CD14-positive monocyte (primary cell): ENCODE data around the gene CHERP. TPM values are rescaled to one million over a fixed set of nuclear protein-coding genes. Genes with fewer than 3 reads are reported as not detected.

Experiments
- DNase-seq, 3 donors: peaks; one replicate each; pipeline ENCODE4 v3.0.0-alpha.2; 2011 to 2022
- H2AFZ ChIP-seq: 2 replicates; pipeline ENCODE4 v1.6.0; 2012; ENCODE audit warnings: mild to moderate bottlenecking, low read depth, low read length, inconsistent platforms; ENCODE audit not compliant: insufficient read depth, poor library complexity, severe bottlenecking
- H3K27ac ChIP-seq, 2 donors: 1 replicate in 1 of 2; 2 replicates in 1 of 2; pipeline ENCODE4 v1.5.1; 2012 to 2013; ENCODE audit warnings: low read length in 2 of 2, control low read depth in 1 of 2, inconsistent platforms in 1 of 2, low read depth in 1 of 2, mild to moderate bottlenecking in 1 of 2
- H3K27me3 ChIP-seq, 2 donors: one replicate each; pipeline versions ENCODE4 v1.6.0 to v1.6.1; 2011 to 2013; ENCODE audit warnings: low read length in 2 of 2; ENCODE audit not compliant: control insufficient read depth in 2 of 2, insufficient read depth in 2 of 2
- H3K36me3 ChIP-seq, 2 donors: replicated peaks in 1 of 2; 1 replicate in 1 of 2; 2 replicates in 1 of 2; pipeline versions ENCODE4 v1.5.1 to v1.6.1; 2012 to 2013; ENCODE audit warnings: low read length in 2 of 2, control low read depth in 1 of 2, inconsistent platforms in 1 of 2, mild to moderate bottlenecking in 1 of 2; ENCODE audit not compliant: insufficient read depth in 2 of 2, control insufficient read depth in 1 of 2
- H3K4me1 ChIP-seq, 2 donors: 1 replicate in 1 of 2; 2 replicates in 1 of 2; pipeline versions ENCODE4 v1.5.1 to v1.6.1; 2012 to 2013; ENCODE audit warnings: low read length in 2 of 2, control low read depth in 1 of 2, inconsistent platforms in 1 of 2, mild to moderate bottlenecking in 1 of 2, moderate library complexity in 1 of 2; ENCODE audit not compliant: insufficient read depth in 2 of 2, control insufficient read depth in 1 of 2
- H3K4me2 ChIP-seq: replicated peaks from 2 replicates; pipeline ENCODE3; 2012; ENCODE audit warnings: low read length, moderate library complexity, mild to moderate bottlenecking; ENCODE audit not compliant: poor library complexity, severe bottlenecking; ENCODE audit errors: extremely low read depth
- H3K4me3 ChIP-seq, 3 experiments: fragments of 200-600 bp in 1 of 3; sonication (generic) in 1 of 3; replicated peaks in 1 of 3; 1 replicate in 2 of 3; 2 replicates in 1 of 3; pipeline ENCODE4 v1.5.1; 2011 to 2013; ENCODE audit warnings: low read length in 3 of 3, mild to moderate bottlenecking in 3 of 3, control low read depth in 2 of 3, low read depth in 2 of 3, inconsistent platforms in 1 of 3, moderate library complexity in 1 of 3
- H3K79me2 ChIP-seq: 2 replicates; pipeline ENCODE4 v1.6.0; 2012; ENCODE audit warnings: mild to moderate bottlenecking, control low read depth, inconsistent platforms, low read length, moderate library complexity; ENCODE audit not compliant: insufficient read depth
- H3K9ac ChIP-seq: 2 replicates; pipeline ENCODE4 v1.6.0; 2017; ENCODE audit warnings: low read length, mild to moderate bottlenecking; ENCODE audit not compliant: insufficient read depth, poor library complexity, severe bottlenecking
- H3K9me3 ChIP-seq, 2 donors: replicated peaks in 1 of 2; 1 replicate in 1 of 2; 2 replicates in 1 of 2; pipeline versions ENCODE4 v1.5.1 to v1.6.1; 2012 to 2013; ENCODE audit warnings: low read length in 2 of 2, control low read depth in 1 of 2; ENCODE audit not compliant: control insufficient read depth in 1 of 2, insufficient read depth in 1 of 2
- H4K20me1 ChIP-seq: 2 replicates; pipeline ENCODE4 v1.6.0; 2012; ENCODE audit warnings: mild to moderate bottlenecking, low read length, control low read depth, moderate library complexity; ENCODE audit not compliant: insufficient read depth
- H3K27ac Mint-ChIP-seq, 7 donors: one replicate each; pipeline ENCODE4 v1.8.0; 2020; ENCODE audit warnings: mild to moderate bottlenecking in 7 of 7, mixed read lengths in 7 of 7, moderate library complexity in 6 of 7, inconsistent platforms in 2 of 7
- H3K27me3 Mint-ChIP-seq, 3 donors: one replicate each; pipeline ENCODE4 v1.8.0; 2021 to 2022; ENCODE audit warnings: low read depth in 3 of 3, mild to moderate bottlenecking in 3 of 3, mixed read lengths in 3 of 3, moderate library complexity in 3 of 3, inconsistent platforms in 1 of 3
- H3K36me3 Mint-ChIP-seq, 2 donors: one replicate each; pipeline ENCODE4 v1.8.0; 2020; ENCODE audit warnings: mixed read lengths in 2 of 2, inconsistent platforms in 1 of 2, mild to moderate bottlenecking in 1 of 2
- H3K4me1 Mint-ChIP-seq: one replicate; pipeline ENCODE4 v1.8.0; 2020; ENCODE audit warnings: mild to moderate bottlenecking, mixed read lengths
- H3K4me3 Mint-ChIP-seq, 2 donors: one replicate each; pipeline ENCODE4 v1.8.0; 2020; ENCODE audit warnings: mild to moderate bottlenecking in 2 of 2, mixed read lengths in 2 of 2, moderate library complexity in 1 of 2
- H3K9me3 Mint-ChIP-seq, 7 donors: one replicate each; pipeline ENCODE4 v1.8.0; 2020 to 2022; ENCODE audit warnings: mixed read lengths in 7 of 7, mild to moderate bottlenecking in 6 of 7, moderate library complexity in 6 of 7, inconsistent platforms in 2 of 7
- WGBS: methylation state at CpG from one replicate; pipeline ENCODE4 v1.1.5; 2013; ENCODE audit warnings: missing lambda C conversion rate; ENCODE audit not compliant: insufficient coverage; 5-methylcytosine and 5-hydroxymethylcytosine counted together
- intact Hi-C, 2 donors: fragments of 100-400 bp; cut with micrococcal nuclease; formaldehyde crosslinking; loops; one replicate each; pipeline versions ENCODE4 v1.15.0 to v1.15.1; 2023
- polyA plus RNA-seq, 3 donors: library from polyadenylated mRNA; depleted of rRNA in 1 of 3; unstranded in 2 of 3; stranded (reverse) in 1 of 3; fragments of 300-500 nt in 2 of 3; fragments of >200 nt in 1 of 3; fragmentation: Illumina TruSeq in 2 of 3; gene quantifications; 1 replicate in 2 of 3; 2 replicates in 1 of 3; pipeline ENCODE4 v1.2.3, GENCODE V29; 2012 to 2021
- TF ChIP-seq, protein P1 (sequence below): fragments of 200-600 bp; IDR thresholded peaks from one replicate; pipeline ENCODE4 v1.8.0; 2022; ENCODE audit warnings: antibody characterized with exemption, mild to moderate bottlenecking

CHERP gene
- polyA plus RNA-seq, 3 donors = 3.2 to 18.8 (median 5.3) TPM

GRCh38 chr19:16527971-16528521, 14.2 kb downstream of the CHERP start:
- Histone ChIP-seq H3K27me3 (no peaks in the 10 kb centered on the region), H3K36me3 (peaks cover 96 to 98% of the 10 kb centered on the region in 2 donors), H2AFZ (no peak overlapping the region), H4K20me1 (peaks cover 28% of the 10 kb centered on the region), H3K9me3 (no peaks in the 10 kb centered on the region), H3K27ac (no peak overlapping the region), H3K79me2 (no peaks in the 10 kb centered on the region), H3K4me1 (no peaks in the 10 kb centered on the region), H3K9ac (no peak overlapping the region), H3K4me2 (no peak overlapping the region), H3K4me3 (no peak overlapping the region)
- H3K27ac Mint-ChIP-seq = peak overlapping the region in 1 of 7 donors; percentile 54
- no peak for DNase-seq
- intact Hi-C loops = no loop called here
- H3K4me1 Mint-ChIP-seq = no peaks in the 10 kb centered on the region
- TF ChIP-seq, protein P1, sequence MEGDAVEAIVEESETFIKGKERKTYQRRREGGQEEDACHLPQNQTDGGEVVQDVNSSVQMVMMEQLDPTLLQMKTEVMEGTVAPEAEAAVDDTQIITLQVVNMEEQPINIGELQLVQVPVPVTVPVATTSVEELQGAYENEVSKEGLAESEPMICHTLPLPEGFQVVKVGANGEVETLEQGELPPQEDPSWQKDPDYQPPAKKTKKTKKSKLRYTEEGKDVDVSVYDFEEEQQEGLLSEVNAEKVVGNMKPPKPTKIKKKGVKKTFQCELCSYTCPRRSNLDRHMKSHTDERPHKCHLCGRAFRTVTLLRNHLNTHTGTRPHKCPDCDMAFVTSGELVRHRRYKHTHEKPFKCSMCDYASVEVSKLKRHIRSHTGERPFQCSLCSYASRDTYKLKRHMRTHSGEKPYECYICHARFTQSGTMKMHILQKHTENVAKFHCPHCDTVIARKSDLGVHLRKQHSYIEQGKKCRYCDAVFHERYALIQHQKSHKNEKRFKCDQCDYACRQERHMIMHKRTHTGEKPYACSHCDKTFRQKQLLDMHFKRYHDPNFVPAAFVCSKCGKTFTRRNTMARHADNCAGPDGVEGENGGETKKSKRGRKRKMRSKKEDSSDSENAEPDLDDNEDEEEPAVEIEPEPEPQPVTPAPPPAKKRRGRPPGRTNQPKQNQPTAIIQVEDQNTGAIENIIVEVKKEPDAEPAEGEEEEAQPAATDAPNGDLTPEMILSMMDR = peak; percentile 31
- WGBS = 98% methylated on average over 7 of the region's 12 CpGs
- no peak overlapping the region for H3K4me3 Mint-ChIP-seq
- no peaks in the 10 kb centered on the region for H3K27me3 Mint-ChIP-seq
- peaks cover 79 to 99% of the 10 kb centered on the region in 2 donors for H3K36me3 Mint-ChIP-seq
- H3K9me3 Mint-ChIP-seq = no peaks in the 10 kb centered on the region

GRCh38 chr19:16527334-16527935, 14.8 kb downstream of the CHERP start:
- H3K36me3 Mint-ChIP-seq = peaks cover 79 to 99% of the 10 kb centered on the region in 2 donors
- H3K79me2 ChIP-seq = no peaks in the 10 kb centered on the region
- no peaks in the 10 kb centered on the region for H3K4me1 ChIP-seq
- H2AFZ ChIP-seq = no peak overlapping the region
- peak overlapping the region in 1 of 7 donors; percentile 54 for H3K27ac Mint-ChIP-seq
- H3K9me3 ChIP-seq = no peaks in the 10 kb centered on the region
- H3K27ac ChIP-seq = no peak overlapping the region
- peaks cover 27% of the 10 kb centered on the region for H4K20me1 ChIP-seq
- H3K4me1 Mint-ChIP-seq = no peaks in the 10 kb centered on the region
- DNase-seq = no peak
- no peaks in the 10 kb centered on the region for H3K27me3 ChIP-seq
- no peak overlapping the region for H3K4me3 Mint-ChIP-seq
- WGBS = 90% methylated on average over 13 of the region's 14 CpGs
- no peak overlapping the region for H3K4me2 ChIP-seq
- H3K9me3 Mint-ChIP-seq = peaks cover 0 to 1% (median 0%) of the 10 kb centered on the region in 7 donors
- no peak overlapping the region for H3K4me3 ChIP-seq
- H3K9ac ChIP-seq = no peak overlapping the region
- intact Hi-C loops = no loop called here
- TF ChIP-seq, protein P1 = no peak
- peaks cover 96 to 98% of the 10 kb centered on the region in 2 donors for H3K36me3 ChIP-seq
- no peaks in the 10 kb centered on the region for H3K27me3 Mint-ChIP-seq
